ENCODE data around the gene ASB13.

- TF ChIP-seq EZH2phosphoT487 (IDR thresholded peaks at IDR 0.05; ENCODE audit: low read depth, severe bottlenecking, unreplicated experiment), result no peak
- TF ChIP-seq EZH2 (IDR thresholded peaks at IDR 0.05; ENCODE audit: borderline replicate concordance), result no peak
Observed at GRCh38 chr10:5623081-5623748, 43.2 kb downstream of the ASB13 start.
